ENCODE measurements around the gene PRKCA.

The PRKCA gene

GRCh38 chr17:66789961-66790437 is 487.6 kb downstream of the PRKCA start:
- no peak for DNase-seq

- DNase-seq: no peak
Measured at GRCh38 chr17:66790501-66791061, 488.2 kb downstream of the PRKCA start.

GRCh38 chr17:66791347-66791746 is 488.9 kb downstream of the PRKCA start:
- no peak for DNase-seq

- no peak for DNase-seq
Measured at GRCh38 chr17:66793814-66794213, 491.4 kb downstream of the PRKCA start.

GRCh38 chr17:66795486-66795885 is 493.1 kb downstream of the PRKCA start:
- no peak for DNase-seq

GRCh38 chr17:66799849-66800537 is 497.6 kb downstream of the PRKCA start:
- DNase-seq: no peak

GRCh38 chr17:66803474-66803951 is 501.1 kb downstream of the PRKCA start:
- no peak for DNase-seq

- no peak for DNase-seq
Measured at GRCh38 chr17:66805567-66805966, 503.2 kb downstream of the PRKCA start.

- DNase-seq: no peak
Measured at GRCh38 chr17:66807182-66807581, 504.8 kb downstream of the PRKCA start.

GRCh38 chr17:66809408-66809807 is 507.0 kb downstream of the PRKCA start:
- DNase-seq: no peak

GRCh38 chr17:66810951-66811682 is 508.7 kb downstream of the PRKCA start:
- DNase-seq: no peak

- no peak for DNase-seq
Measured at GRCh38 chr17:66811683-66812054, 509.3 kb downstream of the PRKCA start.

- no peak for DNase-seq
Measured at GRCh38 chr17:66812571-66812970, 510.2 kb downstream of the PRKCA start.

- DNase-seq: no peak
Measured at GRCh38 chr17:66813296-66813695, 510.9 kb downstream of the PRKCA start.

- DNase-seq: no peak
Measured at GRCh38 chr17:66814026-66814425, 511.6 kb downstream of the PRKCA start.

GRCh38 chr17:66814570-66814969 is 512.2 kb downstream of the PRKCA start:
- no peak for DNase-seq

GRCh38 chr17:66817750-66818149 is 515.3 kb downstream of the PRKCA start:
- DNase-seq: no peak

GRCh38 chr17:66819466-66819865 is 517.1 kb downstream of the PRKCA start:
- DNase-seq: no peak

- no peak for DNase-seq
Measured at GRCh38 chr17:66822009-66822408, 519.6 kb downstream of the PRKCA start.

GRCh38 chr17:66826856-66827255 is 524.4 kb downstream of the PRKCA start:
- no peak for DNase-seq

- DNase-seq: no peak
Measured at GRCh38 chr17:66829386-66829864, 527.0 kb downstream of the PRKCA start.

GRCh38 chr17:66829883-66830282 is 527.5 kb downstream of the PRKCA start:
- no peak for DNase-seq

GRCh38 chr17:66830451-66830850 is 528.0 kb downstream of the PRKCA start:
- DNase-seq: no peak

All from activated CD4-positive, CD25-positive, alpha-beta regulatory T cell (primary cell).